H9 (cell line): Measurements from ENCODE around the gene IGSF9. TPM values are rescaled to one million over a fixed set of nuclear protein-coding genes. Genes with fewer than 3 reads are reported as not detected.

Experiments
- DNase-seq: peaks from one replicate; pipeline ENCODE4 v3.0.0-alpha.2; 2017
- H2AFZ ChIP-seq: one replicate; pipeline ENCODE4 v1.6.1; 2013; ENCODE audit warnings: mild to moderate bottlenecking, low read length, control low read depth, moderate library complexity
- H2AK5ac ChIP-seq: 2 replicates; pipeline ENCODE4 v1.6.1; 2013; ENCODE audit warnings: low read length, control low read depth, mixed read lengths; ENCODE audit not compliant: insufficient read length
- H2BK120ac ChIP-seq: one replicate; pipeline ENCODE4 v1.6.1; 2013; ENCODE audit warnings: low read depth, mild to moderate bottlenecking, low read length, control low read depth, inconsistent platforms; ENCODE audit not compliant: poor library complexity, severe bottlenecking
- H2BK12ac ChIP-seq: 2 replicates; pipeline ENCODE4 v1.6.1; 2013; ENCODE audit warnings: low read length, control low read depth, mixed read lengths, low read depth; ENCODE audit not compliant: insufficient read length
- H2BK15ac ChIP-seq: 2 replicates; pipeline ENCODE4 v1.6.1; 2013; ENCODE audit warnings: low read depth, low read length, control low read depth
- H2BK20ac ChIP-seq: one replicate; pipeline ENCODE4 v1.6.1; 2013; ENCODE audit warnings: low read depth, mild to moderate bottlenecking, low read length, control low read depth, inconsistent platforms; ENCODE audit not compliant: poor library complexity, severe bottlenecking
- H2BK5ac ChIP-seq: 2 replicates; pipeline ENCODE4 v1.6.1; 2013; ENCODE audit warnings: low read length, control low read depth, mixed read lengths; ENCODE audit not compliant: insufficient read length
- H3K14ac ChIP-seq: 2 replicates; pipeline ENCODE4 v1.6.1; 2013; ENCODE audit warnings: low read length, control low read depth; ENCODE audit not compliant: insufficient read depth
- H3K18ac ChIP-seq: 2 replicates; pipeline ENCODE4 v1.6.1; 2013; ENCODE audit warnings: low read depth, mild to moderate bottlenecking, mixed read lengths, low read length, control low read depth; ENCODE audit not compliant: insufficient read length
- H3K23ac ChIP-seq: 2 replicates; pipeline ENCODE4 v1.6.1; 2013; ENCODE audit warnings: low read length, control low read depth, mixed read lengths, low read depth; ENCODE audit not compliant: insufficient read length
- H3K23me2 ChIP-seq: 2 replicates; pipeline ENCODE4 v1.6.1; 2013; ENCODE audit warnings: low read depth, mild to moderate bottlenecking, mixed read lengths, low read length, control low read depth; ENCODE audit not compliant: insufficient read length, poor library complexity, severe bottlenecking
- H3K27ac ChIP-seq: 2 replicates; pipeline ENCODE4 v1.5.1; 2013; ENCODE audit warnings: low read length, control low read depth, mixed read lengths, low read depth; ENCODE audit not compliant: insufficient read length
- H3K27me3 ChIP-seq: 2 replicates; pipeline ENCODE4 v1.6.1; 2013; ENCODE audit warnings: low read length, control low read depth, inconsistent platforms; ENCODE audit not compliant: insufficient read depth
- H3K4ac ChIP-seq: 2 replicates; pipeline ENCODE4 v1.6.1; 2013; ENCODE audit warnings: low read depth, mild to moderate bottlenecking, control low read depth, inconsistent platforms, low read length, moderate library complexity
- H3K4me1 ChIP-seq: 2 replicates; pipeline ENCODE4 v1.6.1; 2013; ENCODE audit warnings: low read length, control low read depth, inconsistent platforms; ENCODE audit not compliant: insufficient read depth
- H3K4me2 ChIP-seq: 2 replicates; pipeline ENCODE4 v1.6.1; 2013; ENCODE audit warnings: low read length, control low read depth, mixed read lengths; ENCODE audit not compliant: insufficient read length, insufficient read depth
- H3K56ac ChIP-seq: 2 replicates; pipeline ENCODE4 v1.6.1; 2013; ENCODE audit warnings: low read depth, mild to moderate bottlenecking, mixed read lengths, low read length, control low read depth; ENCODE audit not compliant: insufficient read length
- H3K79me1 ChIP-seq: 2 replicates; pipeline ENCODE4 v1.6.1; 2013; ENCODE audit warnings: low read depth, mild to moderate bottlenecking, moderate library complexity, low read length, control low read depth, inconsistent platforms; ENCODE audit not compliant: insufficient read depth, poor library complexity, severe bottlenecking
- H3K79me2 ChIP-seq: 2 replicates; pipeline ENCODE4 v1.6.1; 2013; ENCODE audit warnings: low read length, control low read depth, inconsistent platforms; ENCODE audit not compliant: insufficient read depth
- H3K9ac ChIP-seq: 2 replicates; pipeline ENCODE4 v1.6.1; 2013; ENCODE audit warnings: low read length, control low read depth, mixed read lengths; ENCODE audit not compliant: insufficient read length; ENCODE audit errors: extremely low read depth
- H3K9me3 ChIP-seq: one replicate; pipeline ENCODE4 v1.6.1; 2013; ENCODE audit warnings: low read depth, low read length, inconsistent platforms; ENCODE audit not compliant: control insufficient read depth
- H3T11ph ChIP-seq: one replicate; pipeline ENCODE4 v1.6.1; 2013; ENCODE audit warnings: mild to moderate bottlenecking, low read length, control low read depth, inconsistent platforms
- H4K20me1 ChIP-seq: one replicate; pipeline ENCODE4 v1.6.1; 2013; ENCODE audit not compliant: control insufficient read depth, insufficient read length, insufficient read depth
- H4K5ac ChIP-seq: 2 replicates; pipeline ENCODE4 v1.6.1; 2013; ENCODE audit warnings: low read depth, mild to moderate bottlenecking, mixed read lengths, low read length, control low read depth; ENCODE audit not compliant: insufficient read length
- H4K8ac ChIP-seq: replicated peaks from 2 replicates; pipeline ENCODE4 v1.6.1; 2013; ENCODE audit warnings: low read length, control low read depth, mixed read lengths, low read depth; ENCODE audit not compliant: insufficient read length
- H4K91ac ChIP-seq: 2 replicates; pipeline ENCODE4 v1.6.1; 2013; ENCODE audit warnings: low read depth, mild to moderate bottlenecking, moderate library complexity, mixed read lengths, low read length, control low read depth; ENCODE audit not compliant: insufficient read length
- H3K27ac Mint-ChIP-seq, 3 experiments: 2 replicates in 2 of 3; 3 replicates in 1 of 3; pipeline ENCODE4 v1.8.0; 2020 to 2021; ENCODE audit warnings: mixed read lengths in 3 of 3, mild to moderate bottlenecking in 1 of 3, moderate library complexity in 1 of 3
- H3K27me3 Mint-ChIP-seq: 2 replicates; pipeline ENCODE4 v1.8.0; 2021; ENCODE audit warnings: low read depth, mild to moderate bottlenecking, moderate library complexity, mixed read lengths
- H3K36me3 Mint-ChIP-seq, 3 experiments: 2 replicates in 2 of 3; 3 replicates in 1 of 3; pipeline ENCODE4 v1.8.0; 2020 to 2021; ENCODE audit warnings: low read depth in 3 of 3, mixed read lengths in 3 of 3; ENCODE audit not compliant: insufficient read depth in 1 of 3
- H3K4me1 Mint-ChIP-seq, 2 experiments: 2 replicates each; pipeline ENCODE4 v1.8.0; 2020; ENCODE audit warnings: mixed read lengths in 2 of 2
- H3K4me3 Mint-ChIP-seq, 2 experiments: 2 replicates in 1 of 2; 3 replicates in 1 of 2; pipeline ENCODE4 v1.8.0; 2020 to 2021; ENCODE audit warnings: mild to moderate bottlenecking in 2 of 2, mixed read lengths in 2 of 2, moderate library complexity in 1 of 2
- H3K9me3 Mint-ChIP-seq, 2 experiments: 2 replicates in 1 of 2; 3 replicates in 1 of 2; pipeline ENCODE4 v1.8.0; 2020; ENCODE audit warnings: mild to moderate bottlenecking in 2 of 2, mixed read lengths in 2 of 2, moderate library complexity in 1 of 2
- whole genome bisulfite sequencing: extraction: QIAGEN DNeasy Blood & Tissue Kit; methylation state at CpG from one replicate; pipeline ENCODE4 v1.1.7; 2013; ENCODE audit warnings: missing lambda C conversion rate, low lambda C conversion rate, mixed read lengths; ENCODE audit not compliant: insufficient read length; ENCODE audit errors: extremely low coverage; 5-methylcytosine and 5-hydroxymethylcytosine counted together
- total RNA-seq: library from RNA; stranded (reverse); gene quantifications from 2 replicates; pipeline ENCODE4 v1.2.1, GENCODE V29; 2021
- TF ChIP-seq, protein P1 (sequence below): fragments of 200-600 bp; sonication (generic); conservative IDR thresholded peaks from 3 replicates; pipeline ENCODE4 v1.8.0; 2021; ENCODE audit warnings: antibody characterized with exemption, mild to moderate bottlenecking

The IGSF9 gene
- total RNA-seq, 1 experiment from 2014 or later: 11.3 TPM

- Histone ChIP-seq H2BK15ac (no peak overlapping the region), H3K23me2 (no peaks in the 10 kb centered on the region), H3K23ac (no peak overlapping the region), H3K4me1 (peaks cover 2% of the 10 kb centered on the region; the same call in 1 of the 2 replicates), H2BK120ac (no peak overlapping the region), H3K14ac (no peak overlapping the region), H2BK5ac (no peak overlapping the region), H4K5ac (no peak overlapping the region), H3T11ph (no peak overlapping the region), H4K91ac (no peak overlapping the region), H3K4ac (no peak overlapping the region), H4K8ac (no peak overlapping the region), H4K20me1 (no peaks in the 10 kb centered on the region), H2AFZ (no peak overlapping the region), H3K79me1 (no peaks in the 10 kb centered on the region), H3K79me2 (no peaks in the 10 kb centered on the region), H2AK5ac (no peak overlapping the region), H2BK20ac (no peak overlapping the region), H3K56ac (no peak overlapping the region), H3K9me3 (no peaks in the 10 kb centered on the region), H3K4me2 (no peak overlapping the region), H3K27ac (no peak overlapping the region), H3K9ac (no peak overlapping the region), H2BK12ac (no peak overlapping the region), H3K18ac (no peak overlapping the region), H3K27me3 (no peaks in the 10 kb centered on the region)
- Mint-ChIP-seq H3K4me3 (no peak overlapping the region), H3K27me3 (peaks cover 1% of the 10 kb centered on the region), H3K36me3 (no peaks in the 10 kb centered on the region), H3K4me1 (peaks cover 9 to 12% of the 10 kb centered on the region in 2 experiments; a peak in 3 of 4 replicates), H3K9me3 (no peaks in the 10 kb centered on the region), H3K27ac (no peak overlapping the region; a peak in 1 of 7 replicates)
- WGBS: no CpG with 5 or more reads among the region's 4 CpGs
- no peak for DNase-seq
- TF ChIP-seq, protein P1, sequence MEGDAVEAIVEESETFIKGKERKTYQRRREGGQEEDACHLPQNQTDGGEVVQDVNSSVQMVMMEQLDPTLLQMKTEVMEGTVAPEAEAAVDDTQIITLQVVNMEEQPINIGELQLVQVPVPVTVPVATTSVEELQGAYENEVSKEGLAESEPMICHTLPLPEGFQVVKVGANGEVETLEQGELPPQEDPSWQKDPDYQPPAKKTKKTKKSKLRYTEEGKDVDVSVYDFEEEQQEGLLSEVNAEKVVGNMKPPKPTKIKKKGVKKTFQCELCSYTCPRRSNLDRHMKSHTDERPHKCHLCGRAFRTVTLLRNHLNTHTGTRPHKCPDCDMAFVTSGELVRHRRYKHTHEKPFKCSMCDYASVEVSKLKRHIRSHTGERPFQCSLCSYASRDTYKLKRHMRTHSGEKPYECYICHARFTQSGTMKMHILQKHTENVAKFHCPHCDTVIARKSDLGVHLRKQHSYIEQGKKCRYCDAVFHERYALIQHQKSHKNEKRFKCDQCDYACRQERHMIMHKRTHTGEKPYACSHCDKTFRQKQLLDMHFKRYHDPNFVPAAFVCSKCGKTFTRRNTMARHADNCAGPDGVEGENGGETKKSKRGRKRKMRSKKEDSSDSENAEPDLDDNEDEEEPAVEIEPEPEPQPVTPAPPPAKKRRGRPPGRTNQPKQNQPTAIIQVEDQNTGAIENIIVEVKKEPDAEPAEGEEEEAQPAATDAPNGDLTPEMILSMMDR: no peak
Measured at GRCh38 chr1:159991513-159991912, 46.1 kb upstream of the IGSF9 start.
